ENCODE data around the gene RPL13A. TPM values are rescaled to one million over a fixed set of nuclear protein-coding genes. Genes with fewer than 3 reads are reported as not detected.

The RPL13A gene
- total and polyA plus RNA-seq, 9 of the 15 experiments (the other 6 are each of a cell fraction or from before 2014, with no cell fraction given), result 1,744 to 5,482 (median 2,949) TPM

GRCh38 chr19:49443366-49444099 is 43.9 kb upstream of the RPL13A start (continued):
- TF ChIP-seq ETV5 (CRISPR knock-in tag; IDR thresholded peaks at IDR 0.05; ENCODE audit: low read depth) (peak; percentile 85), HOXB6 (CRISPR knock-in tag; IDR thresholded peaks at IDR 0.05; ENCODE audit: borderline replicate concordance) (no peak), SRSF1 (IDR thresholded peaks at IDR 0.05; ENCODE audit: low read depth, low read length) (no peak), STAT6 (CRISPR knock-in tag; IDR thresholded peaks at IDR 0.05) (no peak), MTA1 (IDR thresholded peaks at IDR 0.05; ENCODE audit: borderline replicate concordance) (peak; percentile 86), TAF9B (IDR thresholded peaks at IDR 0.05; ENCODE audit: partially characterized antibody) (no peak), REST (IDR thresholded peaks at IDR 0.05; ENCODE audit: borderline replicate concordance) (peak; percentile 88), REST (CRISPR knock-in tag; IDR thresholded peaks at IDR 0.05; ENCODE audit: low read depth) (0 out of 2 replicates have a peak, but pooled peaks have one; percentile 48), ZNF143 (CRISPR knock-in tag; IDR thresholded peaks at IDR 0.05) (peak; percentile 99), ARID2 (IDR thresholded peaks at IDR 0.05) (peak; percentile 85), DMBX1 (CRISPR knock-in tag; IDR thresholded peaks at IDR 0.05; ENCODE audit: borderline replicate concordance) (peak; percentile 60; the same call in 1 of the 2 replicates), PHF8 (IDR thresholded peaks at IDR 0.05; ENCODE audit: borderline replicate concordance, low read length) (peak; percentile 47; the same call in 1 of the 2 replicates), ZNF717 (CRISPR knock-in tag; IDR thresholded peaks at IDR 0.05) (no peak), FOXA3 (CRISPR knock-in tag; conservative IDR thresholded peaks at IDR 0.05 in 1 of 2, IDR thresholded peaks at IDR 0.05 in 1 of 2) (no peak)
